Measurements from ENCODE around the gene OSBPL8. TPM values are rescaled to one million over a fixed set of nuclear protein-coding genes. Genes with fewer than 3 reads are reported as not detected.
A peak's percentile ranks its signal among the peaks of the same experiment; 100 is the strongest.

OSBPL8 gene, protein sequence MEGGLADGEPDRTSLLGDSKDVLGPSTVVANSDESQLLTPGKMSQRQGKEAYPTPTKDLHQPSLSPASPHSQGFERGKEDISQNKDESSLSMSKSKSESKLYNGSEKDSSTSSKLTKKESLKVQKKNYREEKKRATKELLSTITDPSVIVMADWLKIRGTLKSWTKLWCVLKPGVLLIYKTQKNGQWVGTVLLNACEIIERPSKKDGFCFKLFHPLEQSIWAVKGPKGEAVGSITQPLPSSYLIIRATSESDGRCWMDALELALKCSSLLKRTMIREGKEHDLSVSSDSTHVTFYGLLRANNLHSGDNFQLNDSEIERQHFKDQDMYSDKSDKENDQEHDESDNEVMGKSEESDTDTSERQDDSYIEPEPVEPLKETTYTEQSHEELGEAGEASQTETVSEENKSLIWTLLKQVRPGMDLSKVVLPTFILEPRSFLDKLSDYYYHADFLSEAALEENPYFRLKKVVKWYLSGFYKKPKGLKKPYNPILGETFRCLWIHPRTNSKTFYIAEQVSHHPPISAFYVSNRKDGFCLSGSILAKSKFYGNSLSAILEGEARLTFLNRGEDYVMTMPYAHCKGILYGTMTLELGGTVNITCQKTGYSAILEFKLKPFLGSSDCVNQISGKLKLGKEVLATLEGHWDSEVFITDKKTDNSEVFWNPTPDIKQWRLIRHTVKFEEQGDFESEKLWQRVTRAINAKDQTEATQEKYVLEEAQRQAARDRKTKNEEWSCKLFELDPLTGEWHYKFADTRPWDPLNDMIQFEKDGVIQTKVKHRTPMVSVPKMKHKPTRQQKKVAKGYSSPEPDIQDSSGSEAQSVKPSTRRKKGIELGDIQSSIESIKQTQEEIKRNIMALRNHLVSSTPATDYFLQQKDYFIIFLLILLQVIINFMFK
- 10 to 100 TPM; 27.9 to 58.7 (median 46.4) TPM for total RNA-seq
- 10 to 100 TPM in 1 of 2 donors, 1 to 10 TPM in 1; 4.5 to 20.7 TPM for polyA plus RNA-seq
- long read RNA-seq, donor 1, partial matches to known transcripts, result 8 of 16 reads
- long read RNA-seq, donor 1, other reads (novel, unspliced or antisense), result 4 of 16 reads
- long read RNA-seq, donor 2, partial matches to known transcripts, result 20 of 37 reads
- long read RNA-seq, donor 2, other reads (novel, unspliced or antisense), result 14 of 37 reads
- long read RNA-seq, donor 3, partial matches to known transcripts, result 14 of 24 reads
- long read RNA-seq, donor 3, other reads (novel, unspliced or antisense), result 7 of 24 reads

DNA sequence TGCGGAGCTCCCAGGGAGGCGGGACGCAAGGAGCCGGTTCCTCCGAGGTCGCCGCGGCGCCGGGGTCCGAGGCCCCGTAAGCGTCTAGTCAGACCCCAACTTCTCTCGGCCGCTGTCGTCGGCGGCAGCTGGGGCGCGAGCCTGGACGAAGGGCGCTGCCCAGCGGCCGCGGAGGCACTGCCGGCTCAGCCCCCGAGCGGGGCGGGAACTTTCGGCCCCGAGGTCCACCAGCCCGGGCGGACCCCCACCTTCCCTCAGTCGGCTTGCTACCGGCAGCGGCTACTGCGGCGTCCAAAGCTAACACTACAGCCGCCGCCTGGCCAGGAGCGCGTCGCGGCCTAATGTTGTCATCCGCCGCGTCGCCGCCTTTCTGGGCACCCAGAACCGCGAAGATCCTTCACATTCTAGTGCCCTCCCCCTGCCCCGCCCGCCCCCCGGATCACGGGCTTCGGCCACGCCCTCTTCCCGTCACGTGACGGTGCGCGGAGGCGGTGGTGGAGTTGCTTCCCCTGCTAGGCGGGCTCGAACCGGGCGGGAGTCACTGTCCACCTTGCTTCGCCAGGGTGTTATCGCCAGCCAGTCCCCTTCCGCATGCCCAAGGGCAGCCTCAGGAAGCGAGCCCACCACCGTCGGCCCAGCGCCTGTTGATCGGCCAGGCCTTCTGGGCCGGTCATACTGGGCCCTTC lies at the start of gene OSBPL8:
OSBPL8 (minus strand) TSS at position 372 of the 686 bp plus-strand sequence. CDS start 72,220 bp downstream, outside the sequence.
- peak in 1 of 2 donors; percentile 90 for TF ChIP-seq POLR2A (IDR thresholded peaks at IDR 0.05)
- TF ChIP-seq, protein P1, sequence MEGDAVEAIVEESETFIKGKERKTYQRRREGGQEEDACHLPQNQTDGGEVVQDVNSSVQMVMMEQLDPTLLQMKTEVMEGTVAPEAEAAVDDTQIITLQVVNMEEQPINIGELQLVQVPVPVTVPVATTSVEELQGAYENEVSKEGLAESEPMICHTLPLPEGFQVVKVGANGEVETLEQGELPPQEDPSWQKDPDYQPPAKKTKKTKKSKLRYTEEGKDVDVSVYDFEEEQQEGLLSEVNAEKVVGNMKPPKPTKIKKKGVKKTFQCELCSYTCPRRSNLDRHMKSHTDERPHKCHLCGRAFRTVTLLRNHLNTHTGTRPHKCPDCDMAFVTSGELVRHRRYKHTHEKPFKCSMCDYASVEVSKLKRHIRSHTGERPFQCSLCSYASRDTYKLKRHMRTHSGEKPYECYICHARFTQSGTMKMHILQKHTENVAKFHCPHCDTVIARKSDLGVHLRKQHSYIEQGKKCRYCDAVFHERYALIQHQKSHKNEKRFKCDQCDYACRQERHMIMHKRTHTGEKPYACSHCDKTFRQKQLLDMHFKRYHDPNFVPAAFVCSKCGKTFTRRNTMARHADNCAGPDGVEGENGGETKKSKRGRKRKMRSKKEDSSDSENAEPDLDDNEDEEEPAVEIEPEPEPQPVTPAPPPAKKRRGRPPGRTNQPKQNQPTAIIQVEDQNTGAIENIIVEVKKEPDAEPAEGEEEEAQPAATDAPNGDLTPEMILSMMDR (IDR thresholded peaks at IDR 0.05), result peak in 9 of 12 donors; percentile 11 to 62 (median 44)
- intact Hi-C loops (cut with DNase I), result loop anchor here in 8 of 10 donors (5.0 to 10.0 kb wide), 10 partner anchors 87 to 505 kb away; partner anchors contain the start of genes BBS10 (in 3 of the 8) and NAP1L1 (in 3 of the 8)
- no peaks in the 10 kb centered on the region for H3K9me3 ChIP-seq

DNA sequence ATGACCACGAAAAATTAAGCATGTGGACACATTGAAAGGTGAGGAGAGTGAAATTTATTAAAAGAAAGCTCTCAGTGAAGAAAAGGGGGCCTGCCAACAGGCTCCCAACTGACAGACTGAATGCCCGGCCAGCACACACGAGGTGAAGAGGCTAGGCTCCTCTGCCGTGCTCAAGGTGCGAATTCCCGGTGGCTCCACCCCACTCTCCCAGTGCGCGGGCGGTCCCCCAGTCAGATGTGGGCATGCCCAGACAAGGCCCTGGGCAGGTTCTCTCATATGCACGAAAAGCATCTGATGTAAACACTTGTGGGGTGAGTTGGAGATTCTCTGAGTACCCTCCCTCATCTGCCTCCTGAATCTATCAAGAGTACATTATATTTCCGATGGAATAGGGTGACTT lies 48.5 kb upstream of the OSBPL8 start:
- H3K27me3 ChIP-seq, result no peaks in the 10 kb centered on the region
- DNase-seq, result no peak
- TF ChIP-seq, protein P1 (IDR thresholded peaks at IDR 0.05), result no peak
- TF ChIP-seq POLR2A (IDR thresholded peaks at IDR 0.05), result no peak
- no peak overlapping the region for H3K27ac ChIP-seq
- no peak for ATAC-seq
- no peaks in the 10 kb centered on the region for H3K4me1 ChIP-seq
- 90 to 94% (median 92%) methylated on average over 11 of the region's 11 CpGs for WGBS, 4 donors
- no peak overlapping the region for H3K4me3 ChIP-seq
- intact Hi-C loops (cut with DNase I), result no loop called here
- H3K9me3 ChIP-seq, result no peaks in the 10 kb centered on the region
- no peaks in the 10 kb centered on the region for H3K36me3 ChIP-seq

More for the DNA sequence above, at the start of gene OSBPL8:
- Histone ChIP-seq H3K27ac (peak within 1 kb of the TSS; percentile 80 to 95 (median 92)), H3K4me3 (peak within 1 kb of the TSS; percentile 63 to 95 (median 88)), H3K27me3 (no peaks in the 10 kb centered on the region), H3K36me3 (no peaks in the 10 kb centered on the region), H3K4me1 (peaks cover 0 to 47% (median 24%) of the 10 kb centered on the region in 12 donors)
- 0 to 1% (median 0%) methylated on average over 29 to 76 of the region's 76 CpGs for WGBS, 4 donors
- DNase-seq, result peak; percentile 96 to 98 (median 97)
- peak; percentile 95 to 98 (median 96) for ATAC-seq

DNA sequence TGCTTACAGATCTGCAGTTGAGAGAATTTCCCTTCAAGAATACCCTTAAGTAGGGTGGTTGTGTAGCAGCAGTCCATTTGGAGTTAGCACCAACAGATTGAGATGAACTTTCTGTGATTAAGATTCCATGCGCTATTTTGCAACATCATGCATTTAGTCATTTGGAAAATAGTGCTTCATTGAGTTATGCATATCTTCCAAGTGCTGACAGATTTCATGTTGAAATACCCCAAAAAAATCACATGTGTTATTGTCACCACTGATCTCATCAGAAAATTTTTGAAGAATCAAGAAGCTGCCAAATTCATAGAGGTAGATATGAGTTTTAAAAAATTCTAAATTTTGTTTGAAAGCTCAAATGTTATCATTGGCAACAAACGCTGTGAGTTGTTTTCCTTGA lies 35.5 kb upstream of the OSBPL8 start:
- DNase-seq (no peak), ATAC-seq (no peak)
- intact Hi-C loops (cut with DNase I), result no loop called here
- Histone ChIP-seq H3K4me1 (no peaks in the 10 kb centered on the region), H3K36me3 (no peaks in the 10 kb centered on the region), H3K27me3 (no peaks in the 10 kb centered on the region), H3K4me3 (no peak overlapping the region), H3K27ac (no peak overlapping the region), H3K9me3 (no peaks in the 10 kb centered on the region)
- TF ChIP-seq, protein P1 (IDR thresholded peaks at IDR 0.05), result no peak
- TF ChIP-seq POLR2A (IDR thresholded peaks at IDR 0.05), result no peak
- WGBS, 4 donors, result 85 to 91% (median 88%) methylated on average over 2 of the region's 2 CpGs
